Tongue (tissue), 2 donors: Measurements from ENCODE around the gene ZC3H7B. TPM values are rescaled to one million over a fixed set of nuclear protein-coding genes. Genes with fewer than 3 reads are reported as not detected.
A peak's percentile ranks its signal among the peaks of the same experiment; 100 is the strongest.

Experiments
- DNase-seq: peaks from one replicate; pipeline ENCODE4 v3.0.0-alpha.2; 2015
- total RNA-seq: library from RNA; depleted of rRNA; stranded (reverse); fragments of >200 nt; gene quantifications from one replicate; pipeline ENCODE4 v1.2.3, GENCODE V29; 2014

ZC3H7B gene
- total RNA-seq, 1 donor from 2014 or later: 37.8 TPM

GRCh38 chr22:41356430-41357028 lies 55.2 kb downstream of the ZC3H7B start:
- no peak for DNase-seq

DNA sequence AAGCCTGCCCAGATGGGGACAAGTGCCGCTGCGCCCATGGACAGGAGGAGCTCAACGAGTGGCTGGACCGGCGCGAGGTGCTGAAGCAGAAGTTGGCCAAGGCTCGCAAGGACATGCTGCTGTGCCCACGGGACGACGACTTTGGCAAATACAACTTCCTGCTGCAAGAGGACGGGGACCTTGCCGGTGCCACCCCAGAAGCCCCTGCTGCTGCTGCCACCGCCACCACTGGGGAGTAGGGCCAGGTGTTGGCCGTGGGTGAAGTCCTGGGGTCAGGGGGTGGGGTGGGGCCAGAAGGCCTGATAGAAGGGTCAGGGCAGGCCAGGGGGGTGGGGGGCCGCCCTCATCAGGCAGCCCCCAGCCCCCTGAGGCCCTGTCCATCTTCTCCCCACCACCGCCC lies 55.9 kb downstream of the ZC3H7B start:
- DNase-seq: no peak

DNA sequence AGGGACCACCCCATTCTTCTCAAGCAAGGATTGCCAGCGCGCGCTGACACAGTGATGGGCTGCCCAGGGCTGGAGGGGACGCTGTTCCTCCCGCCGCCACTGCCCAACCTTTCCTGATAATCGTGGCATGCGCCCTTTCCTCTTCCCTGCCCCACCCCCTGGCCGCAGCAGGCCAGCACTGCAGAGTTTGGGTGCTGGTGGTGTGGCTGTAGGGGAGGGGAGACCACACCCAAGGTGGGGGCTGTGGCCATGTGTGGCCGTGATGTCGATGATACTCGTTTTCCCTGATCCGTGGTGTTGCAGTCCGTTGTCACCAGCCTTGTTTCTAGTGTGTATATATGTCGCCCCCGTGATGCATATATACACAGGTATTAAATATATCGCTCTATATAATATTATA lies 57.6 kb downstream of the ZC3H7B start:
- no peak for DNase-seq

GRCh38 chr22:41359376-41359775 lies 58.1 kb downstream of the ZC3H7B start:
- DNase-seq: no peak

- DNase-seq: no peak
Measured at GRCh38 chr22:41360126-41360525, 58.8 kb downstream of the ZC3H7B start.

DNA sequence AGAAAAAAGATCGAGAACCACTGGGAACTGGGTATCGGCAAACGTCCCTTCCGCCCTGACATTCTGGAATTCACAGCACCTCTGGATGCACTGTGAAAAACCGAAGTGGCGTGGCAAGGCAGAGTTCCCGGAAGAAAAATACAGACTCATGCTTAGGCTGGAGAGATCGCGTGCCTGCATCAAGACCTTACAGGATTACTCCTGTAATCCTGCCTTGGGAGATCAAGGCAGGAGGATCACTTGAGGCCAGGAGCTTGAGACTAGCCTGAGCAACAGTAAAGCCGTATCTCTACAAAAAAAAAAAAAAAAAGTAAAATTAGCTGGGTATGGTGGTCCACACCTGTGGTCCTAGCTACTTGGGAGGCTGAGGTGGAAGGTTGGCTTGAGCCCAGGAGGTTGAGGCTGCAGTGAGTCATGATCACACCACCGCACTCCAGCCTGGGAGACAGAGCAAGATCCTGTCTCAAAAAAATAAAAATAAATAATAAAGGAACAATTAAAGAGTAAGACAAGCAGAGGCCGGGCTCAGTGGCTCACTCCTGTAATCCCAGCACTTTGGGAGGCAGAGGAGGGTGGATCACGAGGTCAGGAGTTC lies 60.5 kb downstream of the ZC3H7B start:
- DNase-seq: no peak

- DNase-seq: no peak
Measured at GRCh38 chr22:41362615-41363014, 61.3 kb downstream of the ZC3H7B start.

DNA sequence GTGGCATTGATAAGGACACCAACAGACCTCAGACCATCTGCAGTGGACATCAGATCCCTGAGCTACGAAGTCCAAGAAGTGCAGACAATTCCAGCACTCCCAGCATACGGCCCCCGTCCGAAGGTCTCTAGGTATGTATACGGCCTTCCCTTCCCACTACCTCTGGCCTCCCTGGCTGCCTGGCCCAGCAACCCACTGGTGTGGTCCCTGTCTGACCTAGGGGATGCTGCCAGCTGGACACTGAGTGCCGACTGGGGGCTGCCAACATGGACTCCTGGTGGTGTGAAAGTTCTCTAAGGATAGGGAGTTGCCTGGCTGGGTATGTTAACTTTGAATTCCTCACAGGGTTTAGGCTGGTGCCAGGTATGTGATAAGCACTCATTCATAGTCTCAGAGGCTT lies 62.9 kb downstream of the ZC3H7B start:
- no peak for DNase-seq

- no peak for DNase-seq
Measured at GRCh38 chr22:41364955-41365354, 63.6 kb downstream of the ZC3H7B start.

DNA sequence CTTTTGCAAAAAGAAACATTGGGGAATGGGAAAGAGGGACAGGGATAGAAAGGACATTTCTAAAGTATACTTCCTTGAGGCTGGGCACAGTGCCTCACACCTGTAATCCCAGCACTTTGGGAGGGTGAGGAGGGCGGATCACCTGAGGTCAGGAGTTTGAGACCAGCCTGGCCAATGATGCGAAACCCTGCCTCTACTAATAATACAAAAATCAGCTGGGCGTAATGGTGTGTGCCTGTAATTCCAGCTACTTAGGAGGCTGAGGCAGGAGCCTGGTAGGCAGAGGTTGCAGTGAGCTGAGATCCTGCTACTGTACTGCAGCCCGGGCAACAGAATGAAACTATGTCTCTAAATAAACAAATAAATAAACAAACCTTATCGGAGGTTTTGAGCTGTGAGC lies 64.1 kb downstream of the ZC3H7B start:
- DNase-seq: no peak

DNA sequence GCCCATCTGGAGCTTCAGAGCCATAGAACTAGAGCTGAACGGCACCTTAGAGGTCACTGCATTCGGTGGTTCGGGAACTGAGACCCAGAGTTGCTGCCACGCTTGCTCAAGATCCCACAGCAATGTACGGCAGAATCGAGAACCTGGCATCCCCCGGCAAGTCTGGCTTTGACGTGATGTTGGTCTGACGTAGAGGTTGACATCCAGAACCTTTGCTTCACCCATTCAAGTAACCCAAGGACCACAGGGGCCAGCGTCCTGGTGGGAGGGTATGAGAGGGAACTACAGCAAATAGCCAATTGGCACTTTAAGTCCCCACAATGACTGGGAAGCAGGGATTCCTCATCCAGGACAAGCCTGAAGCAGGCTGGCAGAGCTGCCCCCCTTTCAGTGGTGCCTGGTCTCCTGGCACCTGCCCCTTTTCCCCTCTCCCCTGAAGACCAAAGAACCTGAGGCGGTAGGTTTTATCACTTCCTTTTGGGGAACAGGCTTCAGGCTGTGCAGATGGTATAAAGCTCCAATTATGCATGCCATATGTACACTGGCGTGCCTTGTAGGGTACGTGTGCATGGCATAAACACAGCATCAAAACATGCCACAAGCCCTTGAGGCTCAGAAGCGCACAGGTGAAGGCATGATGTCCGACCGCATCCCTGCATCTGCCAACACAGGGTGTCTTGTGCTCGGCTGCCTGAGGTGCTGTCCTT lies 65.2 kb downstream of the ZC3H7B start:
- DNase-seq: no peak

DNA sequence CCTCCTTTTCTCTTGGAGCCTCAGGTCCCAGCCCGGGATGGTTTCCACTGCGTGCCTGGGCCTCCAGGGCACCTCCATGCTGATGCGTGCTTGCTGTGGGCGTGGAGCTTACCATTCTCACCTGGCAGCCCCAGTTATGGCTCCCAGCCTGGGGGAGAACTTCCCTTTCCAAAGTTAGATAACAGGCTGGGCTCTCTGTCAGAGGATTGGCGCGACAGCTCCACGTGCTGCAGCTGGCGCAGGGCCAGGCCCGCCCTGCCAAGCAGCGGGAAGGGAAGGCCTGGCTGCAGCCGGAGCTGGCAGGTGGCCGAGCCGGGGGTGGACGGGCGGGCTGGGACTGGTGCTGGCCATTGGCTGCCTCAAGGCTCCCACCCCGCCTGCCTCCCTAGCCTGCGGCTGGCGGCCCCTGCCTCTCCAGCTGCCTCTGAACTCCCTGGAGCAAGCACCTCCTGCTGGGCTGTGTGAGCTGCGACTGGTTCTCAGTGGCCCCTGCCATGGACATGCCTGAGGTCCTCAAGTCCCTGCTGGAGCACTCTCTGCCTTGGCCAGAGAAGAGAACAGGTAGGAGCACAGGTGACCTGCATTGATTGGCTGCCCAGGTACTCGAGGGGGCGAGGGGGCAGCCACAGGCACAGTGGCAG lies 65.8 kb downstream of the ZC3H7B start:
- peak; percentile 98 for DNase-seq

DNA sequence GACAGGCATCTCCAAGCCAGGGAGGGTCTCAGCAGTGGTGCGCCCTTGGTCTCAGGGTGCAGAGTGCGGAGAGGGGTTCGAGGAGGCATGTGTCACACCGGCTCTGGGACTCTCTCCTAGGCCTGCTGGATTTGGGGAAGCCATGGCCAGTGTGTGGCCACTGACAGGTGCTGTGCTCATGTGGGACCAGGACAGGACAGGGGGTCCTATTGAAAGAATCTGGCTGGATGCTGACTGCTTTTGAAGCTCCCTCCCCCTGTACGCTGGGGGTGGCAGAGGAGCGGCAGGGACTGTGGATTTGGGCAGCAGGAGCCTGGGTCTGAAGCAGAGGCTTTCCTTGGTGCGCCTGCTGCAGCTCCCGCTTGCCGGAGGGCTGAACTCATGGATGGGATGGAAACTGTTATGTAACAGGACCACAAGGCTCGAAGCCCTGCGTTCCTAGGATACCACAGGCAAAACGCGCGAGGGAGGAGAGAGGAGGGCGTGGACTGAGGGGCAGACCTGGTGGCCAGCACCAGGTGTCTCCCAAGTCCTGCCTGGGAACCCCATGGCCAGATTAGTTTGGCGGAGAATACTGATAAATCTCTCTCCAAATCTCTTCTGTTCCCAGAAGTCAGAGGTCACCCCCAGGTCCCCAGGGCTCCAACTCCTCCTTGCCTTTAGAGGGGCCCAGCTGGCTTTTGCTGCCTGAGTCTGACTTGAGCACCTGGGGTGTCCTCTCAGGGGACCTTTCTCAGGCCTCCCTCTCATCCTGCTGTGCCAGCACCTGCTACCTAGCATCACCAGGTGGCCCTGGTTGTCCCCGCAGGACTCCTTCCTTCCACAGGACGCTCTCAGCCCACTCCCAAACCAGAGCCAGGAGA lies 66.6 kb downstream of the ZC3H7B start:
- DNase-seq: peak; percentile 59

GRCh38 chr22:41368543-41369423 lies 67.5 kb downstream of the ZC3H7B start:
- DNase-seq: peak; percentile 93

DNA sequence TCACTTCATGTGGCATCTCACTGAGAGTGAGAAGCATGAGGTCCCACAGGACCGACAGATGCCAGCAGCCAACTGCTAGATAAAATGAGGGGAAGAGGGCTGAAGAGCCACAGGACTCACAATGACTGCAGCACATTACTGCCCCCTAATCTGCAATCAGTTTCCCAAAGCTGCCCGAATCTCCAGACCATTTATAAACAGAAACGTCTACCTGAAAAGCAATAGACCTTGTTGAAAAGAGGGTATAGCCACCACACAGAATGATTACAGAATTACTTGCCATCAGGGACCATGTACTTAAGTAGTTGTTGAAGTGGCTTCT lies 68.1 kb downstream of the ZC3H7B start:
- peak; percentile 41 for DNase-seq

GRCh38 chr22:41369837-41370236 lies 68.5 kb downstream of the ZC3H7B start:
- no peak for DNase-seq

GRCh38 chr22:41377846-41378245 lies 76.5 kb downstream of the ZC3H7B start:
- no peak for DNase-seq

- DNase-seq: no peak
Measured at GRCh38 chr22:41380993-41381328, 79.6 kb downstream of the ZC3H7B start.

- peak; percentile 99 for DNase-seq
Measured at GRCh38 chr22:41381329-41382097, 80.2 kb downstream of the ZC3H7B start, which contains the start of gene TEF. TSS of gene TEF (plus strand) at chr22:41381942. CDS start at chr22:41382045, 103 bp downstream.

GRCh38 chr22:41382098-41382578 lies 80.8 kb downstream of the ZC3H7B start:
- DNase-seq: no peak
